Retinal pigment epithelial cell (primary cell): Measurements from ENCODE around the gene PARM1.
A peak's percentile ranks its signal among the peaks of the same experiment; 100 is the strongest.

ENCODE experiments used
- DNase-seq: peaks from one replicate; pipeline ENCODE4 v3.0.0-alpha.2; 2010; ENCODE audit warnings: low read depth
- H3K4me3 ChIP-seq: 2 replicates; pipeline ENCODE4 v1.5.1; 2011; ENCODE audit warnings: mild to moderate bottlenecking, low read length, control low read depth, moderate library complexity
- CTCF ChIP-seq: conservative IDR thresholded peaks from 2 replicates; pipeline ENCODE4 v1.5.1; 2011; ENCODE audit warnings: low read depth, low read length, control low read depth, inconsistent platforms

The PARM1 gene

GRCh38 chr4:75048208-75048879, 115.4 kb downstream of the PARM1 start:
- H3K4me3 ChIP-seq: no peak overlapping the region
- peak; percentile 38 for TF ChIP-seq CTCF
- DNase-seq: no peak

- no peak for DNase-seq
- no peak for TF ChIP-seq CTCF
- no peak overlapping the region for H3K4me3 ChIP-seq
These were observed 118.5 kb downstream of the PARM1 start for GRCh38 chr4:75051431-75051830.

GRCh38 chr4:75053352-75053751, 120.4 kb downstream of the PARM1 start:
- TF ChIP-seq CTCF: no peak
- H3K4me3 ChIP-seq: no peak overlapping the region
- no peak for DNase-seq

- no peak for DNase-seq
- no peak for TF ChIP-seq CTCF
- H3K4me3 ChIP-seq: no peak overlapping the region
These were observed 121.2 kb downstream of the PARM1 start for GRCh38 chr4:75054078-75054477.

GRCh38 chr4:75056277-75056676, 123.4 kb downstream of the PARM1 start:
- DNase-seq: no peak
- TF ChIP-seq CTCF: no peak
- no peak overlapping the region for H3K4me3 ChIP-seq

- no peak for DNase-seq
These were observed 124.5 kb downstream of the PARM1 start for GRCh38 chr4:75057369-75057768.

More at GRCh38 chr4:75057369-75057768, 124.5 kb downstream of the PARM1 start:
- H3K4me3 ChIP-seq: no peak overlapping the region
- TF ChIP-seq CTCF: no peak
